Suppressor macrophage treated with lipopolysaccharide for 4 hours (primary cell): ENCODE results near the gene INHBB.
"Not testable (repeated sequence)": the region's sequence is repeated elsewhere in the genome, so short reads cannot be mapped to it uniquely, and the experiment has no call there.

Experiments used
- DNase-seq: peaks from one replicate; pipeline ENCODE4 v3.0.0-alpha.2; 2020

Gene INHBB

GRCh38 chr2:120346026-120346666, at the start of gene INHBB:
Gene INHBB (plus strand): TSS chr2:120346136. CDS start chr2:120346189, 53 bp downstream.
- no peak for DNase-seq

GRCh38 chr2:120298173-120298835, 47.6 kb upstream of the INHBB start:
- no peak for DNase-seq

- no peak for DNase-seq
Measured at GRCh38 chr2:120299004-120299403, 46.9 kb upstream of the INHBB start.

- no peak for DNase-seq
Measured at GRCh38 chr2:120299561-120299960, 46.4 kb upstream of the INHBB start.

- no peak for DNase-seq
Measured at GRCh38 chr2:120300385-120300784, 45.6 kb upstream of the INHBB start.

GRCh38 chr2:120301284-120301683, 44.7 kb upstream of the INHBB start:
- DNase-seq = no peak

GRCh38 chr2:120302301-120302700, 43.6 kb upstream of the INHBB start:
- DNase-seq = no peak

GRCh38 chr2:120303177-120303576, 42.8 kb upstream of the INHBB start:
- no peak for DNase-seq

- DNase-seq = no peak
Measured at GRCh38 chr2:120305296-120305695, 40.6 kb upstream of the INHBB start.

GRCh38 chr2:120305937-120306490, 39.9 kb upstream of the INHBB start:
- peak; percentile 14 for DNase-seq

- DNase-seq = no peak
Measured at GRCh38 chr2:120307482-120307881, 38.5 kb upstream of the INHBB start.

GRCh38 chr2:120308038-120308910, 37.7 kb upstream of the INHBB start:
- no peak for DNase-seq

- no peak for DNase-seq
Measured at GRCh38 chr2:120310136-120310535, 35.8 kb upstream of the INHBB start.

- DNase-seq = not testable (repeated sequence)
Measured at GRCh38 chr2:120310841-120311240, 35.1 kb upstream of the INHBB start.

- DNase-seq = no peak
Measured at GRCh38 chr2:120312076-120312475, 33.9 kb upstream of the INHBB start.

GRCh38 chr2:120312860-120313694, 32.9 kb upstream of the INHBB start:
- DNase-seq = peak; percentile 78

- DNase-seq = no peak
Measured at GRCh38 chr2:120313695-120314615, 32.0 kb upstream of the INHBB start.

- no peak for DNase-seq
Measured at GRCh38 chr2:120314690-120315366, 31.1 kb upstream of the INHBB start.

- no peak for DNase-seq
Measured at GRCh38 chr2:120315367-120316033, 30.4 kb upstream of the INHBB start.

- DNase-seq = no peak
Measured at GRCh38 chr2:120316071-120316470, 29.9 kb upstream of the INHBB start.
